A549 (cell line): Measurements from ENCODE around the gene BRCA2. TPM values are rescaled to one million over a fixed set of nuclear protein-coding genes. Genes with fewer than 3 reads are reported as not detected.

Experiments
- ATAC-seq, 2 experiments: fragments of 200-7000 bp in 1 of 2; fragments of >200 bp in 1 of 2; cut with Nextera tagmentation in 1 of 2; cut with Tn5 transposase in 1 of 2; 3 replicates each; pipeline versions ENCODE4 v1.8.0 to v1.9.1; 2018 to 2020; ENCODE audit warnings: mild to moderate bottlenecking in 1 of 2, moderate library complexity in 1 of 2
- CTCF ChIA-PET: fragments of 300-600 bp; sonication (Branson Sonifier 250); formaldehyde crosslinking; extraction: SDS; loops from one replicate; lab custom pipeline; 2021; ENCODE audit warnings: antibody characterized with exemption, inconsistent platforms; lab: Yijun Ruan, JAX
- POLR2A ChIA-PET: fragments of 350-600 bp; formaldehyde crosslinking; extraction: SDS; loops from one replicate; lab custom pipeline; 2021; ENCODE audit warnings: antibody characterized with exemption, inconsistent platforms; lab: Yijun Ruan, JAX
- DNase-seq, 2 experiments: peaks; one replicate each; pipeline versions ENCODE4 v3.0.0 to v3.0.0-alpha.2; 2011 to 2016; ENCODE audit warnings: low read depth in 1 of 2, low spot score in 1 of 2
- FAIRE-seq: peaks from 2 replicates; lab custom pipeline; 2011; peaks lifted over from hg19 to GRCh38; lab: Jason Lieb, UNC
- H3K27ac ChIP-seq, 2 experiments: fragments of >200 bp; sonication (Bioruptor Twin); formaldehyde crosslinking; 3 replicates each; pipeline ENCODE4 v1.5.1; 2016 to 2017
- H3K4me1 ChIP-seq: fragments of >200 bp; sonication (Bioruptor Twin); formaldehyde crosslinking; 3 replicates; pipeline ENCODE4 v1.6.1; 2016
- H3K4me2 ChIP-seq: fragments of >200 bp; sonication (Bioruptor Twin); formaldehyde crosslinking; 3 replicates; pipeline ENCODE4 v1.6.1; 2016
- H3K4me3 ChIP-seq: fragments of >200 bp; sonication (Bioruptor Twin); formaldehyde crosslinking; 3 replicates; pipeline ENCODE4 v1.5.1; 2016
- H3K9me3 ChIP-seq: fragments of >200 bp; sonication (Bioruptor Twin); formaldehyde crosslinking; 3 replicates; pipeline ENCODE4 v1.6.1; 2016
- CBX2 ChIP-seq: fragments of 200-600 bp; sonication (generic); IDR thresholded peaks from 2 replicates; pipeline ENCODE4 v1.6.1; 2016; ENCODE audit warnings: low read depth, mild to moderate bottlenecking, borderline replicate concordance
- ELK1 ChIP-seq: fragments of 150-350 bp; IDR thresholded peaks from 2 replicates; pipeline ENCODE4 v1.6.1; 2014; ENCODE audit warnings: low read depth, mild to moderate bottlenecking, low read length
- EP300 ChIP-seq, 2 experiments: fragments of >200 bp; sonication (Bioruptor Twin); formaldehyde crosslinking; IDR thresholded peaks; 2 replicates in 1 of 2; 3 replicates in 1 of 2; pipeline ENCODE4 v1.6.1; 2016 to 2017
- FOSL2 ChIP-seq, 2 experiments: fragments of 450-650 bp in 1 of 2; fragments of >200 bp in 1 of 2; sonication (Bioruptor Twin) in 1 of 2; formaldehyde crosslinking; IDR thresholded peaks; 2 replicates each; pipeline versions ENCODE4 v1.5.0 to v1.6.1; 2016 to 2020; ENCODE audit warnings: mild to moderate bottlenecking in 1 of 2, moderate library complexity in 1 of 2
- HES2 ChIP-seq: fragments of >200 bp; sonication (Bioruptor Twin); formaldehyde crosslinking; IDR thresholded peaks from 2 replicates; pipeline ENCODE4 v1.6.1; 2016
- HOXA7 ChIP-seq: fragments of 250-450 bp; sonication (Bioruptor Pico); IDR thresholded peaks from 2 replicates; pipeline ENCODE4 v1.5.0; 2020; ENCODE audit warnings: mild to moderate bottlenecking, moderate library complexity
- HOXB5 ChIP-seq: fragments of 250-450 bp; sonication (Bioruptor Pico); IDR thresholded peaks from 2 replicates; pipeline ENCODE4 v1.5.0; 2020; ENCODE audit warnings: mild to moderate bottlenecking, moderate library complexity
- JUN ChIP-seq, 2 experiments: fragments of >200 bp; sonication (Bioruptor Twin); formaldehyde crosslinking; IDR thresholded peaks; 2 replicates in 1 of 2; 3 replicates in 1 of 2; pipeline ENCODE4 v1.6.1; 2016 to 2017
- KDM5A ChIP-seq: fragments of 200-600 bp; sonication (generic); IDR thresholded peaks from 2 replicates; pipeline ENCODE4 v1.6.1; 2016; ENCODE audit warnings: antibody characterized with exemption, mild to moderate bottlenecking
- NPAS2 ChIP-seq: fragments of 250-450 bp; sonication (Bioruptor Pico); IDR thresholded peaks from 2 replicates; pipeline ENCODE4 v1.8.0; 2022; ENCODE audit warnings: mild to moderate bottlenecking, moderate library complexity, borderline replicate concordance
- PHF8 ChIP-seq: fragments of 200-600 bp; sonication (generic); IDR thresholded peaks from 2 replicates; pipeline ENCODE4 v1.6.1; 2016; ENCODE audit warnings: low read depth, mild to moderate bottlenecking, antibody characterized with exemption, moderate library complexity, borderline replicate concordance
- POLR2A ChIP-seq: IDR thresholded peaks from 2 replicates; pipeline ENCODE4 v1.6.1; 2012; ENCODE audit warnings: mild to moderate bottlenecking, low read length
- REST ChIP-seq: fragments of 200-600 bp; sonication (generic); IDR thresholded peaks from 2 replicates; pipeline ENCODE4 v1.6.1; 2016; ENCODE audit warnings: antibody characterized with exemption, mild to moderate bottlenecking, moderate library complexity
- RFX5 ChIP-seq: fragments of 450-650 bp; IDR thresholded peaks from 2 replicates; pipeline ENCODE4 v1.7.1; 2014; ENCODE audit warnings: antibody characterized with exemption, mild to moderate bottlenecking, moderate library complexity
- TP53 ChIP-seq: fragments of 250-450 bp; sonication (Bioruptor Pico); IDR thresholded peaks from 2 replicates; pipeline ENCODE4 v1.5.0; 2021; ENCODE audit warnings: mild to moderate bottlenecking, moderate library complexity
- USF2 ChIP-seq: fragments of 450-650 bp; IDR thresholded peaks from 2 replicates; pipeline ENCODE4 v1.6.1; 2014; ENCODE audit warnings: antibody characterized with exemption
- ZC3H11A ChIP-seq: fragments of 450-650 bp; IDR thresholded peaks from 2 replicates; pipeline ENCODE4 v1.6.1; 2014; ENCODE audit warnings: antibody characterized with exemption, mild to moderate bottlenecking
- ZNF302 ChIP-seq: fragments of 250-450 bp; sonication (Bioruptor Pico); IDR thresholded peaks from 2 replicates; pipeline ENCODE4 v1.9.0; 2021; ENCODE audit warnings: inconsistent platforms, mild to moderate bottlenecking, moderate library complexity
- WGBS: methylation state at CpG from one replicate; pipeline ENCODE4 v1.1.6; 2017; ENCODE audit errors: missing lambda C conversion rate; 5-methylcytosine and 5-hydroxymethylcytosine counted together
- polyA plus RNA-seq, 4 experiments: library from polyadenylated mRNA; depleted of rRNA in 3 of 4; stranded (reverse); fragments of >200 nt; fragmentation: RNase III in 1 of 4; extraction: RNeasy Plus Mini Kit Qiagen cat#74134 plus additional on column Dnase treatment in 1 of 4; gene quantifications; 2 replicates in 3 of 4; 3 replicates in 1 of 4; pipeline ENCODE4 v1.2.3, GENCODE V29; 2011 to 2017

Gene BRCA2
- polyA plus RNA-seq, 2 of the 4 experiments (the other 2 are of a cell fraction), result 2.6 to 4.6 TPM

- POLR2A ChIA-PET, result no interaction called here
- Histone ChIP-seq H3K27ac (peak overlapping the region; percentile 45 to 85; a peak in 4 of 6 replicates), H3K4me1 (no peaks in the 10 kb centered on the region), H3K4me3 (peak overlapping the region; percentile 70), H3K9me3 (no peaks in the 10 kb centered on the region), H3K4me2 (peak overlapping the region; percentile 85)
- WGBS, result 60% methylated on average over 29 of the region's 90 CpGs
- ATAC-seq, result peak; percentile 58 to 68; a peak in 5 of 6 replicates
- DNase-seq, result peak in 1 of 2 experiments; percentile 3
- TF ChIP-seq KDM5A (no peak), JUN (IDR thresholded peaks at IDR 0.05) (no peak), TP53 (CRISPR knock-in tag) (no peak), FOSL2 (IDR thresholded peaks at IDR 0.05) (no peak), FOSL2 (CRISPR knock-in tag; IDR thresholded peaks at IDR 0.05) (no peak), RFX5 (no peak), CBX2 (no peak), PHF8 (no peak), ELK1 (no peak), ZNF302 (CRISPR knock-in tag) (no peak), HES2 (no peak), HOXB5 (no peak)
- FAIRE-seq, result no peak
- CTCF ChIA-PET, result no interaction called here
These were observed 111.9 kb downstream of the BRCA2 start for GRCh38 chr13:32426990-32427851.

GRCh38 chr13:32427852-32428580 lies 112.7 kb downstream of the BRCA2 start, which contains the start of gene N4BP2L1:
Gene N4BP2L1 (minus strand): TSS chr13:32428130. CDS start chr13:32428082, 48 bp downstream.
- WGBS, result 8% methylated on average over 8 of the region's 40 CpGs
- POLR2A ChIA-PET, result no interaction called here
- Histone ChIP-seq H3K4me2 (peak within 1 kb of the TSS; percentile 85), H3K9me3 (no peaks in the 10 kb centered on the region), H3K4me3 (peak within 1 kb of the TSS; percentile 70), H3K27ac (peak within 1 kb of the TSS; percentile 45 to 85; a peak in 4 of 6 replicates), H3K4me1 (no peaks in the 10 kb centered on the region)
- ATAC-seq, result peak; percentile 79 to 87
- peak; percentile 9 to 13 for DNase-seq
- TF ChIP-seq POLR2A (no peak), USF2 (peak; percentile 28; the same call in 1 of the 2 replicates), ZC3H11A (no peak), NPAS2 (CRISPR knock-in tag) (no peak), ELK1 (no peak), EP300 (IDR thresholded peaks at IDR 0.05) (no peak), PHF8 (0 out of 2 replicates have a peak, but pooled peaks have one; percentile 21), JUN (IDR thresholded peaks at IDR 0.05) (no peak), HOXA7 (no peak), REST (no peak)
- CTCF ChIA-PET, result no interaction called here
- FAIRE-seq, result no peak
